ENCODE measurements around the gene OR6T1. TPM values are rescaled to one million over a fixed set of nuclear protein-coding genes. Genes with fewer than 3 reads are reported as not detected.

OR6T1 gene, protein sequence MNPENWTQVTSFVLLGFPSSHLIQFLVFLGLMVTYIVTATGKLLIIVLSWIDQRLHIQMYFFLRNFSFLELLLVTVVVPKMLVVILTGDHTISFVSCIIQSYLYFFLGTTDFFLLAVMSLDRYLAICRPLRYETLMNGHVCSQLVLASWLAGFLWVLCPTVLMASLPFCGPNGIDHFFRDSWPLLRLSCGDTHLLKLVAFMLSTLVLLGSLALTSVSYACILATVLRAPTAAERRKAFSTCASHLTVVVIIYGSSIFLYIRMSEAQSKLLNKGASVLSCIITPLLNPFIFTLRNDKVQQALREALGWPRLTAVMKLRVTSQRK
- total RNA-seq, result not detected
- long read RNA-seq, donor 1, result 0 reads
- long read RNA-seq, donor 2, result 0 reads

DNA sequence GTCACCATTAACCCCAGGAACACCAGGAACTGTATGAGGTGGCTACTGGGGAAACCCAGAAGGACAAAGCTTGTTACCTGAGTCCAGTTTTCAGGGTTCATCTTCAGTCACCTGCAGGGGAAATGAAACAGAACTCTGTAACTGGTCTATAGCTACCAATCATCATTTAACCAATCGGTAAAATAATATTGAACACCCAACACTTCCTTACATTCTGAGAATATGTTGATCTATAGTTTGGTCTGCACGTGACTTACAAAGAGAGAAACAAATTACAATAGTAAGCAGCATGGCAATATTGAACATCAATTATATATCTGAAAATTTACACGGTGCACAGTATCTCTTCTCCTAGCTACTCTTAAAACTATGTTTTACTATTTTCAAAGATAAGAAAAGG lies at the start of gene OR6T1:
Gene OR6T1 (minus strand): TSS at position 101 of the 400 bp plus-strand sequence. CDS start 0 bp downstream, at position 101.
- intact Hi-C loops (cut with DNase I), result no loop called here
- DNase-seq (ENCODE audit: low spot score), result no peak

DNA sequence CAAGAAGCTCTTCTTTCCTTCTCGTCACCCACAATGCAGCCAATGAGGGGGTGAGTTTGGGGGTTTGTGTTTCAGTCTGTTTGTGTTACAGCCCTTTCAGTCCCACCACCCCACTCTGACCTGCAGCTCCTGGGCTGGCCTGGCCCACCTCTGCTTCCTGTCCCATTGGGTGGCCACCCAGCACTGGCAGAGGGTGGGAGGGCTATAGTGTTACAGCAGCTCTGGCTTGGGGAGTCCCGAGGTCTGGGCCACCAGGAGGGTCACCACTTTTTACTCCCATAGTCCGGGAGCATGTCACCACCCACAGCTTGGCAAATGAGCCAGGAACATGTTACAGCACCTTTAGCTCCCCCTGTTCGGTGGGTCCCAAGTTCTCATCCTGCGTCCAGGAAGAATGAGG lies 35.7 kb upstream of the OR6T1 start:
- intact Hi-C loops (cut with DNase I), result no loop called here
- no peak for DNase-seq (ENCODE audit: low spot score)

DNA sequence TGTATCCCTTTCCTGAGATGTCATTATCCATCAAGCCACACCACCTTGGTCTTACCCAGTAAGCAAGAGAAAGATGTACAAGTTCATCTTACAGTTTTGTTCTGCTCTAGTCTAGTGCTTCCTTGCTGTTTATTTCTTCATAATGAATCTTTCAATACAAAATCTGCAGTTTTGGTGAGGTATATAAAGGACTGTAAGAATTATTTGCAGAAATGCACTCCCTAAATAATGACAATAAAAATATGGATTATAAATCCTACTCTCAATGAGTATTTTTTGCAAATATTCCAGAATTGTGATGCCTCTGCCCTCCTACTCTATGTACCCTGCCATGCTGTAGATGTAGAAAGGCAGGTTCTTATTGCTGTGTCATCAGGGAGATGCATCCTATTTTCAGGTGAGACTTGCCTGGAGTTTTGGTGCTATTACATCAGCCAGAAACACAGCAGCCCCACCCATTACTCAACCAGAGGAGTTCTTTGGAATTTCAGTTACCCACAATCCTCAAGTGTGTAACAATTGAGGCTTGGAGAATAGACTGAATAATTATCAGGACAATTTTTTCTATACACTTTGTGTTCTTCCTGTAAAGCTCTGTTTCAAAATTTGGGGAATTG lies 34.2 kb upstream of the OR6T1 start, which contains the start of gene OR10S1:
Gene OR10S1 (minus strand): TSS at position 51 of the 617 bp plus-strand sequence. CDS start 117 bp downstream, outside the sequence.
- intact Hi-C loops (cut with DNase I), result no loop called here
- DNase-seq (ENCODE audit: low spot score), result no peak

DNA sequence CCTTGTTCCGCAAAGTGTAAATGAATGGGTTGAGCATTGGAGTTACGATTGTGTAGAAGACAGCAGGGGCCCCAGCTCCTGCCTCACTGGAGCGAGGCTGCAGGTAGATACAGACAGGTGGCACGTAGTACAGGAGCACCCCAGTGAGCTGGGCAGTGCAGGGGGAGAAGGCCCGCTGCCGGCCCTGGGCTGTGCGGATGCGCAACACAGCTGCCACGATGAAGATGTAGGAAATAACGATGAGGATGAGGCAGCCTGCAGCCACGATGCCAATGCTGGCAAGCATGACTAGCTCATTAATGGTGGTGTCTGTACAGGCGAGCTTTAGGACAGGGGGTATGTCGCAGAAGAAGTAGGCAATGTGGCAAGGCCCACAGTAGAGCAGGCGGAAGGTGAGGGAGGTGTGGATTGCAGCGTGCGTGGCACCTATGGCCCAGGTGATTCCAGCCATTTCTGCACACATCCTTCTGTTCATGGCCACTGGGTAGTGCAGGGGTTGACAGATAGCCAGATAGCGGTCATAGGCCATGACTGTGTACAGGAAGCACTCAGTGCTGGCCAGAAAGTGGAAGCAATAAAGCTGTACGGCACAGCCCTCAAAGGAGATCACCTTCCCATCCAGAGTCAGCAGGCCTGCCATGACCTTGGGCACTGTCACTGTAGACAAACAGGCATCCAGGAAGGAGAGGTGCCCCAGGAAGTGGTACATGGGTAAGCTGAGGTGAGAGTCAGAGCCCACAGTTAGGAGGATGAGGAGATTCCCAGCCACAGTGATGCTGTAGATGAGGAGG lies 33.3 kb upstream of the OR6T1 start:
- intact Hi-C loops (cut with DNase I), result no loop called here
- DNase-seq (ENCODE audit: low spot score), result no peak

DNA sequence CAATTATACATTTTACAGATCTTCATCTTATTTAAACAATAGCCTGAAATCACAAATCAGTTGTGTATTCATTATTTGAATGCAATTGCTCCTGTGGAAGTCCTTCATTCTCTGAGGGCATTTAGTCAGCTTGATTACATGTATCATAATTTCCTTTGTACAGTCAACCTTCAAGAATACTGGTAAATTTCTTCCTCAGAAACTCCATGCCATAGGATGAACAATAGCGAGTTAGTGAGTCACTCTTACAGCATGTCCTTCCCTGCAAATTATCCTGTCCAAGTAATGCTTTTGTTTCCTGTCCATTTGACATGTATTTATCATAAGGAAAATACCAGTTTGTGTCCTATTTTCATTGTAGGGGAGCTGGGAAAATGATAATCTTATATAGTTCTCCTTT lies 30.2 kb upstream of the OR6T1 start:
- intact Hi-C loops (cut with DNase I), result no loop called here

DNA sequence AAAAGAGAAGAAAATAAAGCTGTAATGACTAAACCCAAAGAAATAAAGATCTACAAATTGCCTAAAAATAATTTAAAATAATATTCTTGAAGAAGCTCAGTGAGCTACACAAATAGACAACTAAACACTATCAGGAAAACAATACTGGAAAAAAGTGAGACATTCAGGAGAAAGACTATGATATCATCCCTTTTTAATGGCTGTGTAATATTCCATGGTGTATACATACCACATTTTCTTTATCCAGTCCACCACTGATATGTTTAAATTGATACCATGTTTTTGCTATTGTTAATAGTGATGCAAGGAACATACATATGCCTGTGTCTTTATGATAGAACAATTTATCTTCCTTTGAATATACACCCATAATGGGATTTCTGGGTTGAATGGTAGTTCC lies 13.1 kb upstream of the OR6T1 start:
- DNase-seq (ENCODE audit: low spot score), result no peak
- intact Hi-C loops (cut with DNase I), result no loop called here

More for the DNA sequence above, 30.2 kb upstream of the OR6T1 start:
- no peak for DNase-seq (ENCODE audit: low spot score)

DNA sequence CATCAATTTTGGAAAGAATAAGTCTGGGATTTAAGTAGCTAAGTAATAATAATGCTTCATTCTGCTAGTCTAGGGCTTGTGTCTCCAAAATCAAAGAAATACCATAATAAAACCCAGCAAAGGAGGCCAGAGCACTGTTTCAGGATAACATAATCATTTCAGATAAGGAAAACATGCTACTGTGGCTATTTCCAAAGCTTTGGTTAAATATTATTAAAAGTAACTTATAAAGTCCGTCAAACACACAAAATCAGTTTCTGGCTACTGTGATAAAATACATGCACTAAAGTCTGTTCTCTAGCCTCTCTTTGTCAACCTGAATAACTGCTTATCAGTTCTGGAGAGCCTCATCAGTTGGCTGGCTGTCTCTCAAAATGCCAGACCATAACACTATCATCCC lies 1.5 kb upstream of the OR6T1 start:
- intact Hi-C loops (cut with DNase I), result no loop called here
- DNase-seq (ENCODE audit: low spot score), result no peak

DNA sequence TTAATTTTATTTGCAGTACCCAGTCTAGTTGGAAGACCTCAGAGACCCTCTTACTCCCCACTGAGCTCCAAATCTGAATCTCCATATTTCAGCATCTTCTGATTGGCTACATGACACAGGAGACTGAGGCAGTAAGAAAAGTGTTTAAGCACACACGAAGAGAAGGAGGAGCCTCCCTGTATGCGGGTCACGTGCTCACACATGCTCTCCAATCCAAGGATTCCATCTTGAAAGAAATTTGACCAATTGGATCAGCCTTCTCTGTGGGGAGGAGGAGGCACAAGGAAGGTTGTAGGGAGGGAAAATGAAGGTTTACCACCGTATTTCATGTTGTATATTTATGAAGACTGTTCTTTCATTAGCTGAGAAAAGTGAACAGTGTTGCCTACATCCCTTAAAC lies 1.2 kb downstream of the OR6T1 start:
- intact Hi-C loops (cut with DNase I), result no loop called here

DNA sequence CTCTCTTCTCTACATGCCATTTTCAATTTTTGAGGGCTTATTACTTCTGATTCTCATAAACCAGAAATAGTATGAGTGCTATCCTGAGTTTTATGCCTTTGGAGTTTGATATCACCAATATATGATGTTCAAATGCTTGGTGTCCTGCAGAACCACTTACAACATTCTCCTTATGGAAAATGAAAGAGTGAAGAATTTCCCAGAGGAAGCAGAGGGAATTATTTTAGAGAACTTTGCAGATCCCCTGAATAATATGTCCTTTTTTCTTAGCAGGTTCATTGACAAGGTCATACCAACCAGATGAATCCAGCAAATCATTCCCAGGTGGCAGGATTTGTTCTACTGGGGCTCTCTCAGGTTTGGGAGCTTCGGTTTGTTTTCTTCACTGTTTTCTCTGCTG lies 4.3 kb downstream of the OR6T1 start, which contains the start of gene OR4D5:
Gene OR4D5 (plus strand): TSS at position 301 of the 400 bp plus-strand sequence. CDS start 0 bp downstream, at position 301.
- no peak for DNase-seq (ENCODE audit: low spot score)
- intact Hi-C loops (cut with DNase I), result no loop called here

More for the DNA sequence above, 1.2 kb downstream of the OR6T1 start:
- DNase-seq (ENCODE audit: low spot score), result no peak

DNA sequence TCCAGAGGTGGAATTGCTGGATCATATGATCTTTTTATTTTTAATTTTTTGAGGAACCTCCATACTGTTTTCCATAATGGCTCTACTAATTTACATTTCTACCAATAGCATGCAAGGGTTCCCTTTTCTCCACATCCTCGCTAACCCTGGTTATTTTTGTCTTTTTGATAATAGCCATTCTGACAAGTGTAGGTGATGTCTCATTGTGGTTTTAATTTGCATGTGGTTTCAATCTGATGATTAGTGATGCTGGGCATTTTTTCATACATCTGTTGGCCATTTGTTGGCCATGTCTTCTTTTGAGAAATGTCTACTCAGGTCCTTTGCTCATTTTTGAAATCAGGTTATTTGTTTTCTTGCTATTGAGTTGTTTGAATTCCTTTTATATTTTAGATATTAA lies 19.6 kb downstream of the OR6T1 start:
- intact Hi-C loops (cut with DNase I), result no loop called here
- DNase-seq (ENCODE audit: low spot score), result no peak

DNA sequence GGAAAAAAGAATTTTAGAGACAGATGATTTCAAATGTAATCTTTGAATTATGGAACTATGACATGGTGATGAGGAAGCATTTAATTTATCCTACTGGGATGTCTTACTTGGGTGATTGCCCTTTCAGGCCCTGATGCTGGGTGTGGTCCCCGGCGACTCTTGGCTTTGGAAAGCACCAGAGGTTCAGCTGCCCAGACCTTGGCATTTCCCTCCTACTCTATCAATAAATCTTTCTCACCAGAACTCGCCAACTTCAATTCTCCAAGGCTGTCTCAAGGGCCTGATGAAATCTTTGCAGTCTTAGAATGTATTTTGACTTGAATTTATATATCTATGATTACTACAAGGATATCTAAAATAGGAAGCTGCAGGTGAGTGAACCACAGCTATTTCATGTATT lies 22.7 kb downstream of the OR6T1 start:
- no peak for DNase-seq (ENCODE audit: low spot score)
- intact Hi-C loops (cut with DNase I), result no loop called here

DNA sequence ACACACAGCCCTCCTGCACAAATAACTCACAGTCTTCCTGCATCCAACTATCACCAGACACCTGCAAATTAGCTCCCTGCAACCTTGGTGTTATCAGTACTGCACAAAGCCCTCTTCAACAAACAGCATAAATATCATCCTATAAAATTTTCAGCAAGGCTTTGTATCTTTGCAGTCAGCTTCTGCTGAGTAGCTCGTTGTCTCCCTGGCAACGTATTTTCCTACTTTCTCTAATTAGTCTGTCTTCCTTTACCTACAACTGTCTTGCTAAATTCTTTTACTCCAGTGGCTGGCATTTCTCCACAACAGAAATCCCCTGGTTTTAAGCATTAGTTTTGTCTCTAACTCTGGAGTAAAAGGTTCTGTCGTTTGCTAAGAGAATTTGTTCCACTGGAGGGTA lies 37.8 kb downstream of the OR6T1 start:
- intact Hi-C loops (cut with DNase I), result no loop called here
- DNase-seq (ENCODE audit: low spot score), result no peak

DNA sequence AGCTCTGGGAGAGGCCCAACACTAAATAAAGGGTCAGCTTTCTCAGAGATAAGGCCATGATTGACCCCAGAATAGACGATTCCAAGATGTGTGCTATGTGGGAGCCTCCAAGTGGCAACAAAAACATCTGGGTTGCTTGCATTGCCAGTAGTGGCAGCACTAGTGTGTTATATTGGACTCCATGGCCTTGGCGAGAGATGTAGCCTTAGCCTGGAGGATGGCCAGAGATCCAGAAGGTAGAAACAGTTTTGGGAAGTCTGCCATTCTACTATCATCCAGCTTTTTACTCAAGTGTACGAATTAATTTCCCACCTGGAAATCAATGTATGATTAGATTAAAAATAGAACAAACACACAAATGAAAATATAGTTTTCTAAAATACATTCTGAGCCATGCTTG lies 38.7 kb downstream of the OR6T1 start:
- intact Hi-C loops (cut with DNase I), result no loop called here
- no peak for DNase-seq (ENCODE audit: low spot score)

DNA sequence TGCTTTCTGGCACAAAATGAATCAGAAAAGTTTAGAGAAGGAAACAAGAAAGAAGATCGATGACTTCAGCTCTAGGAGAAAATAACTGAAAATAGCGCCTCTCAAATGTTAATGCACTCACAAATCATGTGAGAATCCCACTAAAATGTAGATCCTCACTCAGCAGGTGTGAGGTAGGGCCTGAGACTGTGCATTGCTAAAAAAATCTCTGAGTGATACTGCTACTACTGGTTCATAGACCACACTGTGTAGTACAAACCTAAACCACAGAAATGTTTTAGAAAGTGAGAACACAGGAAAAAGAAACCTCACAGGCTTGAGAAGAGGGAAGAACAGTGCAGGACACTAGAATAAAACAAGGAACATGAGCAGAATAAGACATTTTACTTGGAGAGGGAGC lies 39.7 kb downstream of the OR6T1 start:
- intact Hi-C loops (cut with DNase I), result no loop called here
- DNase-seq (ENCODE audit: low spot score), result no peak

DNA sequence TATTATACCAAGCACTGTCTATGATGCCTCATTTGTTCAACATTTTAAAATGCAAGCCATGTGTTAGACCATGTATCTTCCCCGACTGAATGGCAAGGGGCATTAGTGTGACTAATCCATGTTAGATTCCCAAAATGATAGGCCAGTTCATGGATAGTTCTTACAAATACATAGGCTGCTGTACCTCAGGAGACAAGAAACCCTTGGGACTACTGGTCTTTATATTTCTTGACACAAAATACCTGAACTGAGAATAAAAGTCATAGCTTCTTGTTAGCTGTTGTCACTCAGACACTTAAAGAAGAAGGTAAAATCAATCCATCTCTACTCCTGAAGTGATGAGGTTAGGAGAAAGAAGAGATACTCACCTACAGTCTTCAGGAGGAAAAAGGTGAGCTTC lies 41.8 kb downstream of the OR6T1 start, which contains the start of gene OR8D4:
Gene OR8D4 (plus strand): TSS at position 301 of the 400 bp plus-strand sequence. CDS start 4,265 bp downstream, outside the sequence.
- no peak for DNase-seq (ENCODE audit: low spot score)
- intact Hi-C loops (cut with DNase I), result no loop called here

DNA sequence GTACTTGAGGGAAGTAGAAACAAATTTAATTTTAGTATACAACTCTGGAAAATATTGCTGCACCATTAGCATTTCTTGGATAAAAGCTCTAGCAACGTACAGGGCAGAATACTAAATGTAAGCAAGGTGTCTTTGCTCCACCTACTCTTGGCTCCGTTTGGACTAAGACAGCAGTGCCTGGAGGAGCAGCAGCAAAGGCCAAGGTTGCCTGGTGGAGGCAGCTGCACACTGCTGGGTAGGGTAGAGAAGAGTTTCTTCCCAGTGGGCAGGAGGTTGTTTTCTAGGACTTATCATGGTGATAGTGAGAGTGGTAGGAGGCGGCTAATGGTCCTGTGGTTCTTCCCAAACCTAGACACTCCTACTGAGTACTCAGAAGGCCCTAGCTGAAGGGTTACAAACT lies 43.8 kb downstream of the OR6T1 start:
- intact Hi-C loops (cut with DNase I), result no loop called here
- no peak for DNase-seq (ENCODE audit: low spot score)

Measured in posterior vena cava (tissue), 2 donors.